Loucy (cell line): ENCODE measurements around the gene DROSHA.
"Not testable (repeated sequence)": the region's sequence is repeated elsewhere in the genome, so short reads cannot be mapped to it uniquely, and the experiment has no call there.

Source experiments
- H2AFZ ChIP-seq: fragments of 200-600 bp; sonication (generic); 2 replicates; pipeline ENCODE4 v1.6.0; 2016; ENCODE audit warnings: antibody characterized with exemption, mild to moderate bottlenecking, low read length, moderate library complexity
- H3F3A ChIP-seq: fragments of 200-600 bp; 2 replicates; pipeline ENCODE4 v1.6.0; 2016; ENCODE audit warnings: antibody characterized with exemption, low read depth, mild to moderate bottlenecking
- H3K27me3 ChIP-seq: fragments of 200-600 bp; sonication (generic); 2 replicates; pipeline ENCODE4 v1.6.1; 2014; ENCODE audit warnings: low read length, mild to moderate bottlenecking; ENCODE audit not compliant: insufficient read depth, poor library complexity, severe bottlenecking
- H3K36me3 ChIP-seq: fragments of 200-600 bp; sonication (generic); 2 replicates; pipeline ENCODE4 v1.6.1; 2016; ENCODE audit warnings: low read length; ENCODE audit not compliant: insufficient read depth
- H3K4me1 ChIP-seq: fragments of 200-600 bp; sonication (generic); 2 replicates; pipeline ENCODE4 v1.5.1; 2014; ENCODE audit warnings: low read length, mild to moderate bottlenecking; ENCODE audit not compliant: insufficient read depth, poor library complexity, severe bottlenecking
- H3K4me2 ChIP-seq: fragments of 200-600 bp; sonication (generic); 2 replicates; pipeline ENCODE4 v1.6.0; 2014; ENCODE audit warnings: antibody characterized with exemption, low read length, low read depth, mild to moderate bottlenecking; ENCODE audit not compliant: poor library complexity, severe bottlenecking
- H3K4me3 ChIP-seq: fragments of 200-600 bp; sonication (generic); 2 replicates; pipeline ENCODE4 v1.5.1; 2014; ENCODE audit warnings: low read length, mild to moderate bottlenecking, mixed read lengths; ENCODE audit not compliant: poor library complexity, severe bottlenecking
- H3K79me2 ChIP-seq: fragments of 200-600 bp; sonication (generic); 2 replicates; pipeline ENCODE4 v1.6.1; 2014; ENCODE audit warnings: low read length; ENCODE audit not compliant: insufficient read depth
- H3K9ac ChIP-seq: fragments of 200-600 bp; sonication (generic); 2 replicates; pipeline ENCODE4 v1.6.0; 2014; ENCODE audit warnings: mild to moderate bottlenecking, low read depth, low read length, moderate library complexity; ENCODE audit not compliant: poor library complexity, severe bottlenecking
- H3K9me2 ChIP-seq: fragments of 200-600 bp; sonication (generic); replicated peaks from 2 replicates; pipeline ENCODE4 v1.6.1; 2016; ENCODE audit warnings: low read depth, low read length, mixed read lengths
- H3K9me3 ChIP-seq: fragments of 200-600 bp; sonication (generic); 2 replicates; pipeline ENCODE4 v1.6.1; 2014; ENCODE audit warnings: mild to moderate bottlenecking, antibody characterized with exemption, low read length, low read depth; ENCODE audit not compliant: insufficient read depth
- H4K20me1 ChIP-seq: fragments of 200-600 bp; sonication (generic); 2 replicates; pipeline ENCODE4 v1.6.0; 2014; ENCODE audit warnings: antibody characterized with exemption, low read length, mild to moderate bottlenecking; ENCODE audit not compliant: insufficient read depth, poor library complexity, severe bottlenecking
- EZH2phosphoT487 ChIP-seq: fragments of 200-600 bp; IDR thresholded peaks from 2 replicates; pipeline ENCODE4 v1.6.1; 2018; ENCODE audit warnings: antibody characterized with exemption, mild to moderate bottlenecking, moderate library complexity, borderline replicate concordance
- TF ChIP-seq, protein P1 (sequence below): fragments of 200-600 bp; sonication (generic); conservative IDR thresholded peaks from 2 replicates; pipeline ENCODE4 v1.5.1; 2014; ENCODE audit warnings: mild to moderate bottlenecking, antibody characterized with exemption, low read length

The DROSHA gene

DNA sequence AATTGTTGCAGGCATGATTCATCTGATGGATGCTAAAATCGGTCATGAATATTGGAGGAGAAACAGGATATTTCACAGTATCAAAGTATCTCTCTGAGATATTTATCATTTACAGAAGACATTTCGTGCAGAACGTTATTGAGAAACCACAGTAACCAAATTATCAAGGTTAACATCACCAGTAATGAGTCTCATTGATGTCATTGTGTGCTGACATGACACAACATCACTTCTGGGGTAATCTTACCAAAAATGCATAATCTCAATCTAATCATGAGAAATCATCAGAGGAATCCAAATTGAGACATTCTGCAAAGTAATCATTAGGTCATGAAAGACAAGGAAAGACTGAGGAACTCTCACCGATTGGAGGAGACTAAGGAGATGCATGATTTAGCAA lies 42.9 kb upstream of the DROSHA start:
- Histone ChIP-seq H2AFZ (no peak overlapping the region), H3K79me2 (no peaks in the 10 kb centered on the region), H3K4me1 (no peaks in the 10 kb centered on the region)

DNA sequence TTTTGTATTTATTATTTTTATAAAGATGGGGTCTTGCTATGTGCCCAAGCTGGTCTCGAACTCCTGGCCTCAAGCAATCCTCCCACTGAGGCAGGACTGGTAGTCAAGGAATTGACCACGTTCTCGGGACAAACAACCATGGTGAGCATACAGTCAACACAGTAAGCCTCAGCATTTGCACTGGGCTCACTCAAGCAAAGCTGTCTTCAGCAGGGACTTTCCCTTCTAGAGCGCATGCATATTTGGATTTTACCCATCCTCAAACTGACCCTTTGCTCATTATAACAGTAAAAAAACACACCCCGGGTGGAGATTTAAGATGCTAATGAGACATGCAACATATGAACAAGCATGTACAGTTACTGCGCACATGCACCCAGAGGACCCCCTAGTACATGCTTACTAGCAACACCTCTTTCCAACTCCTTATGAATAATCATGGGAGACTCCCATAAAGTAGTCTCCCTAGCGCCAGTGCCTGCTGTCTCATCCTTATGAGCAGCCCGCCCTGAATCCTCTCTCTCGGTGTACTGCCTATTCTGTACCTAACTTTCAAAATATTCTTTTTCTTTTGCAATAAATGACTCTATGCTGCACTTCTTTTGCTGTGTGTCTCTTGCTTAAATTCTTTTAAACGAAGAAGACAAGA lies 41.7 kb upstream of the DROSHA start:
- Histone ChIP-seq H3K4me1 (no peaks in the 10 kb centered on the region), H3K9me2 (no peaks in the 10 kb centered on the region), H4K20me1 (no peaks in the 10 kb centered on the region), H3K27me3 (no peaks in the 10 kb centered on the region), H3K9me3 (no peaks in the 10 kb centered on the region), H3K4me2 (no peak overlapping the region), H3K79me2 (no peaks in the 10 kb centered on the region), H2AFZ (no peak overlapping the region), H3K9ac (no peak overlapping the region), H3K4me3 (no peak overlapping the region), H3K36me3 (no peaks in the 10 kb centered on the region), H3F3A (no peaks in the 10 kb centered on the region)
- no peak for TF ChIP-seq EZH2phosphoT487
- TF ChIP-seq, protein P1, sequence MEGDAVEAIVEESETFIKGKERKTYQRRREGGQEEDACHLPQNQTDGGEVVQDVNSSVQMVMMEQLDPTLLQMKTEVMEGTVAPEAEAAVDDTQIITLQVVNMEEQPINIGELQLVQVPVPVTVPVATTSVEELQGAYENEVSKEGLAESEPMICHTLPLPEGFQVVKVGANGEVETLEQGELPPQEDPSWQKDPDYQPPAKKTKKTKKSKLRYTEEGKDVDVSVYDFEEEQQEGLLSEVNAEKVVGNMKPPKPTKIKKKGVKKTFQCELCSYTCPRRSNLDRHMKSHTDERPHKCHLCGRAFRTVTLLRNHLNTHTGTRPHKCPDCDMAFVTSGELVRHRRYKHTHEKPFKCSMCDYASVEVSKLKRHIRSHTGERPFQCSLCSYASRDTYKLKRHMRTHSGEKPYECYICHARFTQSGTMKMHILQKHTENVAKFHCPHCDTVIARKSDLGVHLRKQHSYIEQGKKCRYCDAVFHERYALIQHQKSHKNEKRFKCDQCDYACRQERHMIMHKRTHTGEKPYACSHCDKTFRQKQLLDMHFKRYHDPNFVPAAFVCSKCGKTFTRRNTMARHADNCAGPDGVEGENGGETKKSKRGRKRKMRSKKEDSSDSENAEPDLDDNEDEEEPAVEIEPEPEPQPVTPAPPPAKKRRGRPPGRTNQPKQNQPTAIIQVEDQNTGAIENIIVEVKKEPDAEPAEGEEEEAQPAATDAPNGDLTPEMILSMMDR: no peak

More for the DNA sequence above, 42.9 kb upstream of the DROSHA start:
- no peaks in the 10 kb centered on the region for H3K9me2 ChIP-seq
- no peak overlapping the region for H3K4me2 ChIP-seq
- no peaks in the 10 kb centered on the region for H4K20me1 ChIP-seq
- no peak for TF ChIP-seq EZH2phosphoT487
- H3K27me3 ChIP-seq: no peaks in the 10 kb centered on the region
- no peaks in the 10 kb centered on the region for H3K9me3 ChIP-seq
- H3K36me3 ChIP-seq: no peaks in the 10 kb centered on the region
- no peak overlapping the region for H3K9ac ChIP-seq
- no peaks in the 10 kb centered on the region for H3F3A ChIP-seq
- H3K4me3 ChIP-seq: no peak overlapping the region

DNA sequence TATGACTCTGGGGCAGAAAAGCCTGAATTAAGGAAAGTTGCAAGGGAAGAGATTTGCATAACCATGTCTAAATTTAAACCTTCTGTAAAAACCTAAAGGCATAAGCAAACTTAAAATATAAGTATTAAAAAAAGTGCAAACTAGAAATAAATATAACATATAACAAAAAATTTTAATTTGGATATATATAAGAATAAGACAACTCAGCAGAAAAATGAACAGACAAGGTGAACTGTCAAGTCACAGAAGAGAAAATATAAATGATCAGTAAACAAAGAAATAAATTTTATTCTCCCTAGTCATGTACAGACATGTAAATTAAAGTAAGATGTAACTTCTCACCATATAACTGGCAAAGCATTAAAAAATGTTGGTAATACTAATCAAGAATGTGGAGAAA lies 37.2 kb upstream of the DROSHA start:
- Histone ChIP-seq H3K79me2 (no peaks in the 10 kb centered on the region), H3K4me3 (no peak overlapping the region), H3K4me2 (no peak overlapping the region), H3K9me3 (no peaks in the 10 kb centered on the region; the same call in 1 of the 2 replicates), H4K20me1 (no peaks in the 10 kb centered on the region), H3K9me2 (no peaks in the 10 kb centered on the region), H3F3A (no peaks in the 10 kb centered on the region), H3K27me3 (no peaks in the 10 kb centered on the region), H2AFZ (no peak overlapping the region), H3K9ac (no peak overlapping the region), H3K36me3 (no peaks in the 10 kb centered on the region), H3K4me1 (no peaks in the 10 kb centered on the region)
- TF ChIP-seq, protein P1: no peak
- no peak for TF ChIP-seq EZH2phosphoT487

- Histone ChIP-seq H3K79me2 (no peaks in the 10 kb centered on the region), H3K4me1 (no peaks in the 10 kb centered on the region), H3F3A (no peaks in the 10 kb centered on the region), H3K4me2 (no peak overlapping the region), H2AFZ (no peak overlapping the region), H4K20me1 (no peaks in the 10 kb centered on the region), H3K27me3 (no peaks in the 10 kb centered on the region), H3K9ac (no peak overlapping the region), H3K4me3 (no peak overlapping the region), H3K9me3 (no peaks in the 10 kb centered on the region; the same call in 1 of the 2 replicates), H3K36me3 (no peaks in the 10 kb centered on the region), H3K9me2 (no peaks in the 10 kb centered on the region)
- TF ChIP-seq EZH2phosphoT487: no peak
- TF ChIP-seq, protein P1: no peak
These were observed 36.5 kb upstream of the DROSHA start for GRCh38 chr5:31568302-31568835.

- H3K79me2 ChIP-seq, H3K9ac ChIP-seq, H3K9me3 ChIP-seq, H3K36me3 ChIP-seq, H3K27me3 ChIP-seq, H3K4me3 ChIP-seq, H3K4me1 ChIP-seq, H3K4me2 ChIP-seq, H3F3A ChIP-seq, H4K20me1 ChIP-seq, H3K9me2 ChIP-seq, H2AFZ ChIP-seq: not testable (repeated sequence)
These were observed 34.5 kb upstream of the DROSHA start for GRCh38 chr5:31566362-31566761.
